GM18499 (cell line): ENCODE data around the gene STEAP4.

Source experiments
- ATAC-seq: cut with Tn5 transposase; IDR thresholded peaks from one replicate; pipeline ENCODE4 v1.9.1; 2021; ENCODE audit warnings: moderate number of reproducible peaks; ENCODE audit not compliant: insufficient read depth, unreplicated experiment

Gene STEAP4

DNA sequence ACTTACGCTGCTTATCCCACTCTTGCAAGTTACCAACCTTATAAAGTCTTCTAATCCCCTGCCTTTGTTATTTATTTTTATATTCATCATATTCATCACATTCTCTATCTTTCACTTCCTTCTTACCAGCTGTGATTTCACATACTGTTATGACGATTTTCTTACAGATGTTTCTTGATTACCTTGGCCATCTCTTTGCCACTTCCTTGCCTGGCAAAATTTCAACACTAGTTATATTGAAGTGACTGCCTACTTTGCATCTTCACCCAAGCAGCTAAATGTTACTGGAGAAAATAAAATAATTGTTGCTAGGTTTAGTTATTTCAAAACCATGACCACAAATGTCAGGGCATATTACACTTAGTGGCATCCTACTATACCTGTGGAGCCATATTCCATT, 8.8 kb upstream of the STEAP4 start:
- no peak for ATAC-seq

DNA sequence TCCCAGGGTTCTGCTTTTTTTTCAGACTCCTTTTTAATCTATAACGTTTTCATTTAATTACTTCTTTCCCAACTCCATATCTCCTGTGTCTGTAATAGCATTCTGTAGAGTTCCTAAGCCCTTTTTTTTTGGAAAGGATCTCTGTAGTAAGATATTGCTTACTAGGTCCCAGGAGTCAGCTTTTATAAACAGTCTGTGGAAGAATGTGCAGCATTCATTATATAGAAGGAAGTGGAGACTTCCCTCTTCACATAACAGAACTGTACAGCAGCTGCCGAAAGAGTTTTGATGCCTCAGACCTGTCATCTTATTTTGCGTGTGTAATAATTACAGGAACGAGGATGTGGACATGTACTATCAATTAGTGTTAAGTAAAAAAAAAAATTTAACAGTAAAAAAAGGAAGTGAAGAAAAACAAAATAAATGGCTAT, 7.4 kb upstream of the STEAP4 start:
- peak; percentile 55 for ATAC-seq

DNA sequence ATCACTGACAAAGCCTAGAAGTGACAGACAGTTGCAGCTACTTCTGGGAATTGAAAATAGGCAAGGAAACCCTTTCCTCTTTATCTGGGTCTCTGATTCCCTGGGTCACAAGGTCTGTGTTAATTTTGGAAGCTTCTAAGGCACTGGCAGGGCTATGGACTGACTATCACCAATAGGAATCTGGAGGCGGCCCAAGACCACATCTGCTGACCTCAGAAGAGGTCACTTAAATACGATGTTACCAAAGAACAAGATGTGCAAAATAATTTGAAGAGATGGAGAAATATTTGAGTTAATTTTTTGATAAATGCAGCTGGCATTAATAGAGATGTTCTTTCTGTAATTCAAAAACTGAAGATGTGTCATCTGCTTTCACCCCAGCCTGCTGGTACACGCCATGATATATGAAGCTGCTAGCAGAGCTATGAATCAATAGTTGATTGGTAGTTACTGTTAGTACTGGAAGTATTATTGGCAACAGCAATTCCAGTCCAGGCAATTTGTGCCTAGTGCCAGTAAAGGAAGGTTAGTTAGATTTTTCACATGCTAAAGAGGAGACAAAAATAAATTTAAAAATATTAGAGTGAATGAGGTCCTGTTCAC, 5.5 kb upstream of the STEAP4 start:
- ATAC-seq = no peak

DNA sequence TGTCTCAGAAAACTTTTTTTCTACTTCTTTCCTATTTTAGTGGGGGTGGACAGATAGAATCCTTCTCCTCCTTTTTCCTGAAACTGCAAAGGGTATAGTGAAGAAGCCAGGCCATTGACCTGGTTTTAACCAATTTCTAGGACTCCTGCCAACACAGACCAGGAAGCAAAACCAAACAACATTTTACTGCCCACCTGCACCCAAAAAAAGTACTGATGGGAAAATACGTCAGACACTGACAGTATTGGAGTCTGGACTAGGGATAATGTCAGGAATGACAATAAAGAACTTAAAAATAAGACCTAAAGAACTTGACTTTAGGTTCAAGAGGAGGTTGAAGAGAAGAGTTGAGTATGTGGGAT, 5.0 kb upstream of the STEAP4 start:
- no peak for ATAC-seq

DNA sequence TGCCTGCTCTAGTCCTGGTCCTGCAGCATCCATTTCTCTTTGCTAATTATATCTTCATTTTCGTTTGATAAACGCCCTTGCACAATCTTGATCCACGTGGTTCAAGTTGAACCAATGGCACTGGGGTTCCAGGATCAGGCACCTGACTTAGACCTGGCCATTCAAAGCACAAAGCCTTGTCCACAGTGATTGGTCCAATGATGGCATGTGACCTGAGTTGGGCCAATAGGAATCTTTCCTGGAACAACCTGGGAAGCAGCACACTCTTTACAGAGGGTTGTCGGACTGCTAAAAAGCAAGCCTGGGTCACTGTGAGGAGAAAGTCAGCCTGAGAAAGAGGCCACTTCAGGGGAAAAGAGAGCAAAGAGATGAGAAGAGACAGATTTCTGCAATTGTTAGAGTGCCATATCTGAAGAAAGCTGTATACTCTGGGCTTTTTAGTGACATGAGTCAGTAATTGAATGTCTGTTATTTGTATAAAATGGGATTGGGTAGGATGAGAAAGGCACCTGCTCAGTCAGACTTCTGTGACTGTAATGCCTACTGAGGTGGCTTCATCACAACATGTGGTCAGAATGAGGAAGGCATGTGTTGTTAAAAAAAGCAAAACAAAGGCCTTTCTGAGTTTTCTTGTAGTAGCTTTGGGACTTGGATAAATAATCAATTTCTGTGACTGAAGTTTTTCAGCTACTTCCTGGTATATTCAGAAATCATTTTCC, 4.4 kb upstream of the STEAP4 start:
- no peak for ATAC-seq

DNA sequence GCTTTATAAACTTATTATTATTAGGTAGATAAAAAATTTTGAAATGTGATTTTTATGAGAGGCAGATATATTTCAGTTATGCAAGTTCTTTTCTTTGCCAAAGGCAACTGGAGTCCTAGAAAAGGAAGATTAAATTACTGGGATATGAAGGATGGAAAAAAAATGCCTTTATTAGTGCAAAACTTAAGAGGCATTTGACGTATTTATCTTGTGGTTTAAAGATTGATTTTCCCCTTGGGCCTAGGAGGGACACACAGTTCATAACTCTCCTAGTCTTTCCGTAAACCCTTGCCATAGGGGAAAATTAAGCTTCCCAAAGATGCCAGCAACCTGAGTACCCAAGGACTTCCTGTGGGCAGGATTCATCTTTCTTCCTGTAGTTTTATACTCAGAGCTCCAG, 3.1 kb upstream of the STEAP4 start:
- no peak for ATAC-seq

DNA sequence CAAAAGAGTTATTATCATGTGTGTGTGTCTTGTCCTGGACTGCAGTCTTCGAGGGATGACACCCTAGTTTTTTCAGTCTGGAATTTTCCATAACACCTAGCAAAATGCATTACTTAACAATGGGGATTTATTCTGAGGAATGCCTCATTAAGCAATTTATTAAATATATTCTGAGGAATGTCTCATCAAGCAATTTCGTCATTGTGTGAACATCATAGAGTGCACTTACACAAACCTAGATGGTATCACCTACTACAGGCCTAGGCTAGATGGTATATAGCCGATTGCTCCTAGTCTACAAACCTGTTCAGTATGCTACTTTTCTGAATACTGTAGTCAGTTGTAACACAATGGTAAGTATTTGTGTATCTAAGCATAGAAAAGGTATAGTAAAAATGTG, 1.1 kb upstream of the STEAP4 start:
- ATAC-seq = no peak

DNA sequence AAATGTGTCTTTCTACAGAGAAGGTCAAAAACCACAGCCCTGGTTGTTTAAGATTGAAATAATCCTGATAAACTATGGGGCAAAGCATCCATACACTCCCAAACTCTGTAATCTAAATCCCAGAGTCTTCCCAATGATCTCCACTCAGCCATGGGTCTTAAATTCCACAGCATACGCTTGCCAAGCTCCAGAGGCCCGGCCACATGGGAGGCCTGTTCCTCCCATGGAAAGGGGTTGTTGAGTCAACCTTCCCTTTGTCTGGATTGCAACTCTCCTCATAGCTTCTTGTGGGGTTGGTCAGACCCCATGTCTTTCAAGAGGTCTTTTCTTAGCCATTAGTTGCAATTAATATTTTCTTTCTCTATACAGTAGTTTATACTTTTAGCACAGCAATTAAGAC, 718 bp upstream of the STEAP4 start:
- ATAC-seq = no peak

DNA sequence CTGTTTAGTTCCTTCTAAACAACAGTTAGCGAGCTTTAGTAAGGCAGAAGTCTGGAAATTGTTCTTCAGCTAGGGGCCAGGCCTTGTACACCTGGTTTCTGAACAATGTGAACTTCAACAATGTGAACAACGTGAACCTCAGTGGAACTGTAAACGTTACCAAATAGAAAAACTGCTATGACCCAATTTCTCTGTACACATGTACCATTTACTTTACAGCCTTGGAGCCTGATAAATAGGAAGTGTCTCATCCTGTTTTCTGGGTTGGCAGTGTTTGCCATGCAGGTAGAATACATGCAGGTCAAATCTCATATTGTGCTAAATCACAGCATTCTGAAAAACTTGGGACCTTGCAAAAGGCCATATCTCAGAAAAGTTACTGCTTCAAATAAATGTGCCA, 1.6 kb downstream of the STEAP4 start:
- ATAC-seq = no peak

DNA sequence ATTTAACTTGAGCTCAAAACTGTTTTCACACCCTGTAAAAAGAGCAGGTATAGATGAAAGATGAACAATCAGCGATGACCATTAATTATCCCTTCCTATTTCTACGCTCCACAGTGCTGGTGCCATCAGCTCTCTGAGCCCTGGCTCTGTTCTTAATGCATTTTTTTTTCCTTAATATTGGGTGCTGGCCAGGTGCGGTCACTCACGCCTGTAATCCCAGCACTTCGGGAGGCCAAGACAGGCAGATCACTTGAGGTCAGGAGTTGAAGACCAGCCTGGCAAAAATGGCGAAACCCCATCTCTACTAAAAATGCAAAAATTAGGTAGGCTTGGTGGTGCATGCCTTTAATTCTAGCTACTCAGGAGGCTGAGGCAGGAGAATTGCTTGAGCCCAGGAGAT, 4.2 kb downstream of the STEAP4 start:
- no peak for ATAC-seq

DNA sequence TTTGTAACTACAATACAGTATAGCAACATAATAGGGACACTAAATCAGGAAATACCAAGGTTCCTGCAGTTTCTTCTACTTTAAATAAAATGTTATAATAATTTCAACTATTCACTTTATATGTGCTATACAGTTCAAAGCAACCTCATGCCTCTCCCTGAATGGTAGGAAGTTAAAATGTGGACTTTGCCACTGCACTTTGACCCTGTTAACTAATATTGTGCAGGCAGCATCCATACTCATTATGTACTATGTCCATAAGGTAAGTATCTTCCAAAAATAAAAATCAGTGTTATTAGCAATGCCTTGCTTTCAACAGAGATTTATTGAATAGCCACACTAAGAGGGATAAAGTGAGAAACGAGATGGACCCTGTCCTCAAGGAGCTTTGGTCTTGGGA, 4.8 kb downstream of the STEAP4 start:
- ATAC-seq = no peak

DNA sequence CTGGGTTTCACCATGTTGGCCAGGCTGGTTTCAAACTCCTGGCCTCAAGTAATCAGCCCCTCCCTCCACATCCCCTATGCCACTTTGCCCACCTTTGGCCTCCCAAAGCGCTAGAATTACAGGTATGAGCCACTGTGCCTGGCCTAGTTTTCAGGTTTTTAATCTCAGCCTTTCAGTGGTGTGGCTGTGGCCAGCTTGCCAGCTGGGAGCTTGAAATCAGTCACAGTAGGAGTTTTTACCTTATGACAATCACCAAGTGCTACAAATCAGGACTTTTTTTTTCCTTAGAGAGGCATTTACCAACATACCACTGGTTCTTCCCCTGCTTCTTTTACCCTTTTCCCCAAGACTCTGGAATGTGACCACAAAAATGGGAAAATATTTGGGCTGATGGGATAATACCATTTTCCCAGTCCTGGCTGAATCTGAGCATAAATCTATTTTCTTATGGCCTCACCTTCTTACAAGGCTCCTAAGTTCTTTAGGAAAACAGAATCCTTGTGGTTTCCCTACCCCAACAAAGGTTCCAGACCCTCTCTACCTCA, 6.2 kb downstream of the STEAP4 start:
- ATAC-seq = no peak

DNA sequence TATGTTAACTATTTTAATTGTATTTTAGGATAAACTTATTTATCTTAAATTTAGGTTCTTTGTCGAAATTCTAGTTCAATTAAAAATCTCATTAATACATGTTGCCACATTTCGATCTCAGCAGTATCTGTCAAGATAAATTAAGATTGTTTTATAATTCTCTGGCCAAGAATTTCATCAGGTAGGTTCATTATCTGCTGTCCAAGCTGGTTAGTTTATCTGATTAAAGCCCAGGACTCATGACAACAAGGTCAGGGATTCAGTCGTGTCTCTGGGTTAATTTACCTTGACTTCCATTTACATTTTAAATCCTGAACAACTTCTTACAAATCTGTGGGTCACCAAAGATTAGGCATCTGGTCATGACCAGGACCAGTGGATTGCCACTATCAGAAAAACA, 7.6 kb downstream of the STEAP4 start:
- no peak for ATAC-seq

DNA sequence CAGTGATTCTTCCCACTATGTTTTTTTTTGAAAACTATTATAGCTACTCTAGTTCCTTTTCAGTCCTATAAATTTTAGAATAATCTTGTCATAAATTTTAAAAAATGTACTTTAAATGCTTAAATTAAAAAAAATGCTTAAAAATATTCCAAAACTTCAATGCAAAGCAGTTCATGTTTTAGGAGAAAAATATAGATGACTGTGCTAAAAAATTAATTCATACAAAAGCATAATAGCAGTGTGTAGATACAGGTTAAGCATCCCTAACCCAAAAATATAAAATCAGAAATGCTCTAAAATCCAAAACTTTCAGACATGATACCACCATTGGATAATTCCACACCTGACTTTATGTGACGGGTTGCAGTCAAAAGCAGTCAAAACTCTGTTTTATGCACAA, 12.8 kb downstream of the STEAP4 start:
- no peak for ATAC-seq

DNA sequence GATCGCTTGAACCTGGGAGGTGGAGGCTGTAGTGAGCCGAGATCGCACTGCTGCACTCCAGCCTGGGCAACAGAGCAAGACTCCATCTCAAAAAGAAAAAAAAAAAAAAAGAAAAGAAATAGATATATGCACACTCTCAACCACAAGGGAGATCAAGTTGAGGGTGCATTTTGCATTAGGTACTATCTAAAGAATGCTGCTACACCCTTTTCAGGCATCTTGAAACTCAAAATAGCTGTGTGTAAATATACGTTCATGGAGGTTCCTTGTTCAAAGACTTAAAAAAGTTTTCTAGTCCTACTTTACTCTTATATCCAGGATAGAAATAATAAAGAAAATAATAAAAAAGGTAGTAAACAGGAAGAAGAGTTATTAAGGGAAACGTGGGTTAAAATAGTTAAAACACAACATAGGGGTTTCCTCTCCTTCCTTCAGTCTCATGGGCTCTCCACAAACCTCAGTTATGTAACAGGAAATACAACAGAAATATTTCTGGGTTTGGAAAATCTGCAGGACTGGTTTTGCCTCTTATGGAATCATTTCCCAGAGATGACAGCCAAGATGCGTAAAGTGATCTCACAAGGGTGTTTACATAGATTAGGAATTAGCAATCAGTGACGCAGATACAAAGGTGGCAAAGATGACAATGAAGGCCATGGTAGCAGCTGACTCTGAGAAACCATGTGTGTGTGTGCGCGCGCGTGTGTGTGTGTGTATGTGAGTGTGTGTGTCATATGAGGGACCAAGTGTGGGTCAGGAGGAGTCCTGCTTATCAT, 15.1 kb downstream of the STEAP4 start:
- ATAC-seq = no peak

DNA sequence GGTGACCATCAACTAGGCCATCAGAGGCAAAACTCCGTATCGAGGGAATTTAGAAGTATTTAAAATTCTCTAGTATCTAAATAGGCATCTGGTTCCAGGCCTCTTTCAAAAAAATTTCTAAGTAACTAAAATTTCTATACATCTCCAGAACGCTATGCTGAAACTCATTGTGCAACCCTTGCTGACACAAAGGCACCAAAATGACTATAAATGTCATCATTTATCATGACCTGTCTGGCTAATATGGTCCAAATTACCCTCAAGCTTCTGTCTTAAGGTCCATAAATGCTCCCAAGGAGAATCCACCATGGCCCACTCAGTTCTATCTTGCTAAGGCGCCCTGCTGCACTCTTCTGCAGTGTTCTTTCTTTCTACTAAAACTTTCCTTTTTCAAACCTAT, 16.2 kb downstream of the STEAP4 start:
- ATAC-seq = no peak

DNA sequence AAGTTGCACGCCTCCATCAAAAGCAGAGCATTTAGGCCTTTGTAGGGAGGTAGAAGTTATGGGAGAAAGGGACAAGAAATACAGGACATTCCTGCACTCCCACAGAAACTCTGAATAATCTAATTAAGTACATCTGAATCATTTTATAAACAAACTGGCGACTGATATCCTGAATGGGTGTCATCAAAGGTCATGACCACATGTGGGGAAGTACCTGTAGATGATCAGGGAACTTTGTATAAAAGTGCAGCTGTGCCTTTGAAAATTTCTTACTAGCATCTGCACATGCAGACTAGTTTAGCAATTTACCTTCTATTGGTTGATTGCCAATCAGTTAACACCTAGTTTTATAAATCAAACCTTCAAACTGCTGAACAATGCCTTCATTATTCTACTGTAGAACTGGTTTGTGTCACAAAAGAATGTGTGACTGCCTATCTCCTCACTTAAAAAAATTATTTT, 17.1 kb downstream of the STEAP4 start:
- no peak for ATAC-seq

DNA sequence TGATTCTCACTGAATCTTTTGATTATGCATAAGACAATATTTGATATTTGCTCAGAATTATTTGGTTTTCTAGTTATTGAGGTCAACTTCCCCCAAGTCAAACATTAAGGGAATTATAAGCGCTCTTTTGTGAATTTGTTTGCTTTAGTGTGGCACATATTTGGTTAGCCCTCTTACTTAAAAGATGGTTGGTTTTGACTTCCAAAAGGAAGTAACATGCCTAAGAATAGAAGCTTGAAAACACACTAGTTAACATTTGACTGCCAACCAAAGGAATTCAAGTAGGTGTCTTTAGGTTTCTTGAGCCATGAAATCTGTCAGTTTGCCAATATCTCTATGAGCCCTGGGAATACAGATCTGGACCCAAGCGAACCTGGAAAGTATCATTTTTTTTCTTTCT, 24.9 kb downstream of the STEAP4 start:
- ATAC-seq = no peak

DNA sequence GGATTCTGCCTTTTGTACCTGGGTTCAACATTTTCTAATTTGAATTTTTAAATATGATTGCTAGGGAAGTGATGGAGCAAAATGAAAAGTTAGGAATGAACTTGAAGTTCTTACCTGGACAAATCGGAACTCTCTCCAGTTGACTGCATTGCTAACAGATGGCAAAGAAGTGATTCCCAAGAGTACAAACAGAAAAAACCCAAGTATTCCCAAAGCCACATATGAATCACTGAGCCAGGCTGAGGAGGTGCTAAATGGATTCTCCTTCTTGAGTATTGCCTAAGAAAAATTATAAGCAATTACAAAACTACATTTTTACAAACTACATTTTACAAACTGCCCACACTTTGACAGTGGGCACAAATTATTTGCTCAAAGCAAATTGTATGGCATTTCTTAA, 25.9 kb downstream of the STEAP4 start:
- ATAC-seq = no peak

DNA sequence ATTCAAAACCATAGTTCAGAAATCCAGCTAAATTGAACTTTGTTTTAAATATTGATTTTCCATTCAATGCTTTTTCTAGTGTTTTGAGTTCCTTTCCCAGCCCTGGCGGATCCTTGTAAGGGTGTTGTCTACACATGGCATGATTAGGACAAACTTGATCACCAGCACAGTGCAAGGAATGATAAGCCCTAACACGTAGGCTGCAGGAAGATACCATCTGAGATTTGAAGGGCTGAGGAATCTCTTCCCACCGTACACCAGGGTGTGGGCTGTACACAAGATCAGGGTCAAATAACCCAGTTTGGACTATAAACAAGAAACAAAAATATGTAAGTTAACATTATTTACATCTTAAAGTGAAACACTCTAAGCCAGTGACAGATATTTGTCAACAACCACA, 27.4 kb downstream of the STEAP4 start:
- ATAC-seq = no peak

DNA sequence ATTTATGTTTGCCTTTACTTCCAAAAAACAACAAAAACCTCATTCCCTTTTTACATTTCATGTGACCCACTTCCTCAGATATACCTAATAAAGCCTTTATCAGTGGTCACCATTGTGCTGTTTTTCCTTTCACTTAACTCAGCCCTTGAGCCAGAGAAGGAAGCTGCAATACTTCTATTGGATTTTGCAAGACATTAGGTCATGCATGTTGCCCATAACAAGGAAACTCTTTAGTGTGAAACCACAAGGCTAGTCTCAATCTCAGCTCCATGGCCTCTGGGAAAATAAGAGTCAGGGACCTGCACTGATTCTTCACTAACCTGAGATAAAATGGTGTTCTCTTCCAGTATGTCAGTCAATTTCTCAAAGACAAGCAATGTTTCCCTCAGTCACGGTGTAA, 27.8 kb downstream of the STEAP4 start:
- no peak for ATAC-seq
